ENCODE measurements around the gene PIK3R3.

Gene PIK3R3

GRCh38 chr1:46008585-46008984 is 123.8 kb downstream of the PIK3R3 start:
- no peaks in the 10 kb centered on the region for H3K4me1 ChIP-seq (ENCODE audit: insufficient read depth, low read length, poor library complexity, severe bottlenecking)
- no peaks in the 10 kb centered on the region for H4K20me1 ChIP-seq (ENCODE audit: insufficient read depth, low read length, poor library complexity, severe bottlenecking)
- H3K4me2 ChIP-seq (ENCODE audit: low read depth, low read length, poor library complexity, severe bottlenecking) = no peak overlapping the region
- H3K9ac ChIP-seq (ENCODE audit: low read depth, low read length, poor library complexity, severe bottlenecking) = no peak overlapping the region
- H3K27me3 ChIP-seq (ENCODE audit: insufficient read depth, low read length, poor library complexity, severe bottlenecking) = no peaks in the 10 kb centered on the region
- H3F3A ChIP-seq (ENCODE audit: low read depth) = no peaks in the 10 kb centered on the region
- H2AFZ ChIP-seq (ENCODE audit: low read length) = no peak overlapping the region
- H3K79me2 ChIP-seq (ENCODE audit: insufficient read depth, low read length) = no peaks in the 10 kb centered on the region
- TF ChIP-seq CTCF (conservative IDR thresholded peaks at IDR 0.05; ENCODE audit: low read length) (no peak), EZH2phosphoT487 (IDR thresholded peaks at IDR 0.05; ENCODE audit: borderline replicate concordance) (no peak)
- H3K9me2 ChIP-seq (replicated peaks; ENCODE audit: low read depth, low read length) = no peaks in the 10 kb centered on the region
- no peaks in the 10 kb centered on the region for H3K9me3 ChIP-seq (ENCODE audit: insufficient read depth, low read depth, low read length)
- peaks cover 49% of the 10 kb centered on the region; the same call in 1 of the 2 replicates for H3K36me3 ChIP-seq (ENCODE audit: insufficient read depth, low read length)
- no peak overlapping the region for H3K4me3 ChIP-seq (ENCODE audit: low read length, poor library complexity, severe bottlenecking)

- H3K27me3 ChIP-seq (ENCODE audit: insufficient read depth, low read length, poor library complexity, severe bottlenecking) = no peaks in the 10 kb centered on the region
- no peaks in the 10 kb centered on the region for H3K9me3 ChIP-seq (ENCODE audit: insufficient read depth, low read depth, low read length)
- no peaks in the 10 kb centered on the region for H3F3A ChIP-seq (ENCODE audit: low read depth)
- no peaks in the 10 kb centered on the region for H3K9me2 ChIP-seq (replicated peaks; ENCODE audit: low read depth, low read length)
- TF ChIP-seq CTCF (conservative IDR thresholded peaks at IDR 0.05; ENCODE audit: low read length) (no peak), EZH2phosphoT487 (IDR thresholded peaks at IDR 0.05; ENCODE audit: borderline replicate concordance) (no peak)
- no peaks in the 10 kb centered on the region for H3K79me2 ChIP-seq (ENCODE audit: insufficient read depth, low read length)
- H3K4me3 ChIP-seq (ENCODE audit: low read length, poor library complexity, severe bottlenecking) = no peak overlapping the region
- H2AFZ ChIP-seq (ENCODE audit: low read length) = no peak overlapping the region
- H3K9ac ChIP-seq (ENCODE audit: low read depth, low read length, poor library complexity, severe bottlenecking) = no peak overlapping the region
- H3K4me2 ChIP-seq (ENCODE audit: low read depth, low read length, poor library complexity, severe bottlenecking) = no peak overlapping the region
- no peaks in the 10 kb centered on the region for H4K20me1 ChIP-seq (ENCODE audit: insufficient read depth, low read length, poor library complexity, severe bottlenecking)
- peaks cover 6% of the 10 kb centered on the region for H3K4me1 ChIP-seq (ENCODE audit: insufficient read depth, low read length, poor library complexity, severe bottlenecking)
- H3K36me3 ChIP-seq (ENCODE audit: insufficient read depth, low read length) = peaks cover 43% of the 10 kb centered on the region; the same call in 1 of the 2 replicates
These were observed 126.8 kb downstream of the PIK3R3 start for GRCh38 chr1:46005594-46005993.

- peaks cover 35% of the 10 kb centered on the region; the same call in 1 of the 2 replicates for H3K36me3 ChIP-seq (ENCODE audit: insufficient read depth, low read length)
- H3K4me3 ChIP-seq (ENCODE audit: low read length, poor library complexity, severe bottlenecking) = no peak overlapping the region
- no peaks in the 10 kb centered on the region for H3F3A ChIP-seq (ENCODE audit: low read depth)
- no peaks in the 10 kb centered on the region for H4K20me1 ChIP-seq (ENCODE audit: insufficient read depth, low read length, poor library complexity, severe bottlenecking)
- no peak overlapping the region for H3K9ac ChIP-seq (ENCODE audit: low read depth, low read length, poor library complexity, severe bottlenecking)
- H3K79me2 ChIP-seq (ENCODE audit: insufficient read depth, low read length) = no peaks in the 10 kb centered on the region
- no peak for TF ChIP-seq CTCF (conservative IDR thresholded peaks at IDR 0.05; ENCODE audit: low read length)
- no peak for TF ChIP-seq EZH2phosphoT487 (IDR thresholded peaks at IDR 0.05; ENCODE audit: borderline replicate concordance)
- no peaks in the 10 kb centered on the region for H3K27me3 ChIP-seq (ENCODE audit: insufficient read depth, low read length, poor library complexity, severe bottlenecking)
- H3K9me3 ChIP-seq (ENCODE audit: insufficient read depth, low read depth, low read length) = no peaks in the 10 kb centered on the region
- no peak overlapping the region for H3K4me2 ChIP-seq (ENCODE audit: low read depth, low read length, poor library complexity, severe bottlenecking)
- H3K9me2 ChIP-seq (replicated peaks; ENCODE audit: low read depth, low read length) = no peaks in the 10 kb centered on the region
- peaks cover 6% of the 10 kb centered on the region for H3K4me1 ChIP-seq (ENCODE audit: insufficient read depth, low read length, poor library complexity, severe bottlenecking)
- no peak overlapping the region for H2AFZ ChIP-seq (ENCODE audit: low read length)
These were observed 127.9 kb downstream of the PIK3R3 start for GRCh38 chr1:46004492-46004891.

Measured in Loucy (cell line).